ENCODE results near the gene ZNF800.
"Not testable (repeated sequence)": the region's sequence is repeated elsewhere in the genome, so short reads cannot be mapped to it uniquely, and the experiment has no call there.

ZNF800 gene

GRCh38 chr7:127392566-127393367, at the start of gene ZNF800:
Gene ZNF800, minus strand, starts transcription at chr7:127392708. Its CDS starts 1,151 bp downstream, at chr7:127391557.
- peak; percentile 97 for DNase-seq (ENCODE audit: low spot score)

DNA sequence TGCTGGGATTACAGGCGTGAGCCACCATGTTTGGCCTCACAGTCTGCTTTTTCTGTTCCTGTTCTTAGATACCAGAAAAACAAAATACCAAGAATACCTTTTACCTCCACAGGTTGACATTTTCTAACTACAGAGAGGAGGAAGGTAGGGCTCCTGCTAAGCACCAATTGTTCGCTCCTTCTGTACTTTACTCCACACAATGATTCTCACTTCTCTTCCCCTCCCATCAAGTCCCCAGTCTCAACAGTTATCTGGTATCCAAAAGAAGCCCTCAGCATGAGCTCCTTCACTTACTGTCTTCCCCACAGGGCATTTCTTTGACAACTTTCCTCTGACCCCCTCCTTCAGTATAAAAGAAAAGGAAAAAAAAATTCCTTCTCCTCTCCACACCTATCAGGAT, 47.7 kb upstream of the ZNF800 start:
- no peak for DNase-seq (ENCODE audit: low spot score)

GRCh38 chr7:127438836-127439235, 46.3 kb upstream of the ZNF800 start:
- DNase-seq (ENCODE audit: low spot score), result peak; percentile 6

GRCh38 chr7:127437837-127438236, 45.3 kb upstream of the ZNF800 start:
- peak; percentile 83 for DNase-seq (ENCODE audit: low spot score)

GRCh38 chr7:127437241-127437640, 44.7 kb upstream of the ZNF800 start:
- DNase-seq (ENCODE audit: low spot score), result no peak

- not testable (repeated sequence) for DNase-seq (ENCODE audit: low spot score)
Observed at GRCh38 chr7:127429281-127429680, 36.8 kb upstream of the ZNF800 start.

- DNase-seq (ENCODE audit: low spot score), result no peak
Observed at GRCh38 chr7:127419196-127419595, 26.7 kb upstream of the ZNF800 start.

- DNase-seq (ENCODE audit: low spot score), result no peak
Observed at GRCh38 chr7:127418459-127418858, 26.0 kb upstream of the ZNF800 start.

GRCh38 chr7:127417346-127417745, 24.8 kb upstream of the ZNF800 start:
- DNase-seq (ENCODE audit: low spot score), result no peak

DNA sequence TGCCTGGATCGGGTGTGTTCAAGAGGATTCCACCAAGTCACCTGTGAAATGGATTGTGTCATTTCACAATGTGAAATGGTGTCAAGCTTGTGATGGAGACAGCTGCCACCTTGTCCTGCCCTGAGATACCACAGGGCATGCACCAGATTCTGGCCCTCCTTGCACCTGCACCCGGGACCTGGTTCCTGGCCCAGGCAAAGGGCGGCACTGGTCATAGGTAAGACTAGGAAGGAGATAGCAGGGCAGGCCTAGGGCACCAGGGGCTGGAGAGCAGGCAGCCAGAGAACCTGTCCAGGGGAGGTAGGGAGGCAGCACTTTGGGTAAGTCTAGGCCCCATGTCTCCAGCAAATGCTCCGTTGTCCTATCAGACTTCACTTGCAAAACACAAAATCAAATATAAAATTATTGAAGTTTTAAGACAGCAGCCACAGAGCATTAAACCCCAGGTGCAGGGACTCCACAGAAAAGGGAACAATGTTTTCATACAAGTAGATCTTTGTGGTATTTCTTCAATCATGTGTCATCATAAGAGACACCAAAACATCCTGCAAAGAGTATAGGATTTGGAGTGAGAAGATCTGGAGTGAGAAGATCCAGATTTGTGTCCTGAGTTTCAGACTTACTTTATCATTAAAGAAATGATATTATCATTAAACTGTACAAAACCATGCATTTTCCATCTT, 22.7 kb upstream of the ZNF800 start:
- no peak for DNase-seq (ENCODE audit: low spot score)

DNA sequence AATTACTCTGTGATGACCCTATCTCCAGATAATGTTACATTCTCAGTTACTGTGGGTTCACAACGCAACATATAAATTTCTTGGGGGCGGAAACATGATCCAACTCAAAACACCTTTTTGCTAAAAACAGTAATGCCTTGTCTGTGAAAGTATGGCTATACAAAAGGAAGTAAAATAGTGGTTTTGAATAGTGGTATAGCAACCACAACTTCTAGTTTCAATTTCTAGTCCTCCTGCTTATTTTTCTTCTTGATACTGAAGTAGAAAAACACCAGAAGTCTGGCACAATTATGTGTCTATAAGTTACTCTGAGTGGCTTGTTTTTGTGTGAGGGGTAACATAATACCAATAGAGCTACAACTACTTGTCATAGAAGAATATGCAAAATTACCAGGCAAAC, 21.5 kb upstream of the ZNF800 start:
- no peak for DNase-seq (ENCODE audit: low spot score)

DNA sequence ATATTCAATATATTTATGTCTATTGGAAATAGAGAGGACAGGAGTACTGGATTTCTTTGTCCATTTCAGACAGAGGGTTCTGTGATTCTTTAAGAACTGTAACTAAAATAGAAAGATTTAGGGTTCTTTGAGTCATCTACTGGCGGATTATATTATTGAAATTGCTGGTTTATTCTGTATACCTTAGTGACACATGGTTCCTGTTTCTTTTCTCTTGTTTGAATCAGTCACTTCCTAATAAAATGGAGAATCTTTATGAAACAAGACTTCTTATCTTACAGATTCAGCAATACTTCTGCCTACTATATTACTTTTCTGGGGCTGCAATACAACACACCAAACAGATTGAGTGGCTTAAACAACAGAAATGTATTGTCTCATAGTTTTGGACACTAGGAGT, 20.8 kb upstream of the ZNF800 start:
- DNase-seq (ENCODE audit: low spot score), result no peak

DNA sequence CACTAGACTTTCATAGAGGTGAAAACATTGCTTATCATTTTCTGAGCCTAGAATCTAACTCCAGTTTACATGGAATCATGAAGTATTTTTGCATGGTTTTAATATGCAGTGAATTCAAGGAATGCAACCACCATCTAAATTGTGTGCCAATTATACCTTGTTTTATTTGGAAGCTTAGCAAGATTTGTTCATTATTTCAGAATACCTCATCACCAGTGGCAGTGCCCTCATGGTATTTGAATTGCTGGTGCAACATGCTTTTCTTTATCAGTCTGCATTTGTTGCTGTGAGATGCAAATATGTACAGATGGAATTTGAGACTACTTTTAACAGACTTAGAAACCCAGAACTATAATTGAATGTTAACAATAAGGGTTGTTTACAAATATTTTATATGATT, 18.7 kb upstream of the ZNF800 start:
- no peak for DNase-seq (ENCODE audit: low spot score)

- peak; percentile 10 for DNase-seq (ENCODE audit: low spot score)
Observed at GRCh38 chr7:127409629-127410028, 17.1 kb upstream of the ZNF800 start.

DNA sequence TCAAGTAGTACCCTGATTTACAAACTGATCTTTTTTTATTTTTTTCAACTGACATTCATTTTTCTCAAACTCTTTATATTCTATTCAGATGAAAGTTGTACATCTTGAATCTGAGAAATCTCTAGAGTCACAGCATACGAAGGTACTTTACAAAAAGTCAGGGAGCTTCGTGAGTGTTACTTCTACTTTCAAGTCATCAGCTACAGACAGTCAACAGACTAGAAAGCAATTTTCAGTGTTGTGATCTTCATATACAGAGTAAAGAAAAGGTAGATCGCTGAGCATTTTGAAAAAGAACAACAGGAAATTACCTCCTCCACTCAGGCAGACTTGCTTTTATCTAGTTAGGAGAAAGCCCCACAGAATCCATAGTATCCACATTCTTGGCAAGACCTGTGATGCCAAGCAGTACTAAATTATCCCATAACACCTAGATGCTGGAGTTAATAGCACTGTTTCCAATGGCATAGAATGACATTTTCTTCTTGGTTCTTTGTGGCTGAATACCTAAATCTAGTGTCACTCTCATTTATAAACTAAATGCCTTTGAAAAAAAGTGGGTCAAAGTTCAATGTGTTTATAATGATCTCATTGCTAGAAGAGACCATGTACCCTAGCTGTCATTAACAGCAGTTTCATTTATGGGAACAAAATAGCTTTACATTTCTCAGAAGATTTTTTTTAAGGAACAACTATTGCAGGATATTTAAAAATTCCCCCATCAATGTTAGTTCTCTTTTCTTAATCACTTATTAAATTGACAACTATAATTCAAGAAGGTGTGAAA, 12.0 kb upstream of the ZNF800 start:
- no peak for DNase-seq (ENCODE audit: low spot score)

- DNase-seq (ENCODE audit: low spot score), result no peak
Observed at GRCh38 chr7:127396184-127396583, 3.7 kb upstream of the ZNF800 start.

- not testable (repeated sequence) for DNase-seq (ENCODE audit: low spot score)
Observed at GRCh38 chr7:127395104-127395503, 2.6 kb upstream of the ZNF800 start.

DNA sequence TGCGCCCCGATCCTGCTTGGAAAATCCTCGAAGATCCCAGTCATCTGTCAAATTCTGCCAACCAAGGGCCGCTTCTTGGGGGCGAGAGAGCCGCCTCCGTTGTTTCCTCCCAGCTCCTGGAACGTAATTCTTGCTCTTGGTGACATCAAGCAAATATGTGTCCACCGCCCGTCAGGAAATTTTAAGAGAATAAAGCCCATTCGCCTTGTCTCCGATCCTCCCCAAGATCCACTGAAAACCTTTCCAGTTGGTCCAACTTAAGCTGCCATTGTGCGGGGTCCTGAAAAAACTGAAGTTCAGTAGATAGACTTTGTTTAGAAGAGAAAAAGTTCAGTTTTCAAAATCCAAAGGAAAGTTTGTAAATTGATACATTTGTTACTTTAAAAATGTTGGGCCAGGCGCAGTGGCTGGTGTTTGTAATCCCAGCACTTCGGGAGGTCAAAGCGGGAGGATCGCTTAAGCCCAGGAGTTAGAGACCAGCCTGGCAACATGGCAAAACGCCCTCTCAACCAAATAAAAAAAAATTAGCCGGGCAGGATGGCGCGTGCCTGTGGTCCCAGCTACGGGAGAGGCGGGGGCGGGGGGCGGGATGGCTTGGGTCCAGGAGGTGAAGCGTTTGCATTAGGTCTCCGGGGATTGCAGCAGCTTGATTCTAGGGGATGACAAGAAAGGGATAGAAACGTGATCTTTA, 1.0 kb upstream of the ZNF800 start:
- no peak for DNase-seq (ENCODE audit: low spot score)

GRCh38 chr7:127392182-127392565, 334 bp downstream of the ZNF800 start:
- DNase-seq (ENCODE audit: low spot score), result peak; percentile 41

DNA sequence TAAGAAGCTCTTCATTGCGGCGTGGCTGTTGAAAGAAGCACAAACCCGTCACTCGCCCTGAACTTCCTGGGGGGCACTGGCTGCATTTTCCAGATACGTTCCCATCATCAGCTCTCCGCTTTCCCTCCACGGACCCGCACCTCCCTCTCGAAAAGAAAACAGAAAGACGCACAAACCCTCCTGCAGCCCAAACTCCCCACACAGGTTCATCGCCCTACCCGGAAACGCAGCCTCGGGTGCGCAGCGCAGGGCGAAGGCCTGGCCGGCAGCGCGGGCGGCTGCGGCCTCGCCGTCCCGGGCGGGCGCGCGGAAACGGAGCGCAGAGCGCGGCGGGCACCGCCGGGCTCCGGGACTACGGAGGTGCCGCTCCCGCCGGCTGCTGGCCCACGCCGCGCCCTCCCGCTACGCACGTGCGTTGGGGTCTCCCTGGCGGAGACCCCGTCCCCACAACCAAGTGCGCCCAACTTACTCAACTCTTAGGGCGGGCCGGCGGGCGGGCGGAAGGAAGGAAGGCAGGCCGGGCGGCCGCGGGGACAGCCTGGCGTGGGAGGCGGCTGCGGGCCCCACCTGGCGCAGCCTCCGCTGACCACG, 822 bp downstream of the ZNF800 start:
- peak; percentile 24 for DNase-seq (ENCODE audit: low spot score)

DNA sequence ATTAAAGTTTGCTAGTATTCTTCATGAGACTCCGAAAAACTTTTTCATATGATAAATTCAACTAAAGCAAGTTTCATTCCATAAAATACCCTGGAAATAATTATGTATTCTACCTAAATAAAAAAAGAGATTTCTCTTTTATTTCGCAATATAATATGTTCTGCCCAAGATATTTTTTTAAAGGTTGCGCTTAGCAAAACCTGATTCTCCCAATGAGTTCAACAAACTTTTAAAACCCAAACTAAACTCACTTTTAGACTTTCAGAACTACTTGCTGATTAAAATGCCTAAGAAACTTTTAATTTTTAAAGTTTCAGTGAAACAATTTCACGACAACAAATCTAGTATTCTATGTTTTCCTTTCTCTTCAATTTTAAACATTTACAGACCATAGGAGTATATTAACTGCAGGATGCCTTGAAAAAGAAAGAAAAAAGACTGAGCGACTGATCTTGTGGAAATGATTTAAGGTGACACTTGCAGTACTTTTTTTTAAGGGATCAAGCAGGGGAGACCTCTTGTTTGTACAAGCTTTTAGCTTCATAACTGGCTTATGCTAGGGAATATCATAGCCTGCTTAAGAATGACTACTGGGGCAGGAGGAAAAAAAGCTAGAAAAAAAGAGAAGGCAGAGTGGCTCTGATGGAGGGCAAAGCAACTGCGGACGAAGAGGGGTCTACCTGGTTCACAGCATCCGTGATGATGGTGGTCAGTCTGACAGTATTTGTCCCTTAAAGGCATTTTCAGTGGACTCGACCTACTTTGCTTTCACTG, 1.5 kb downstream of the ZNF800 start:
- no peak for DNase-seq (ENCODE audit: low spot score)
